Measurements from ENCODE around the gene SECISBP2.
"Not testable (repeated sequence)": the region's sequence is repeated elsewhere in the genome, so short reads cannot be mapped to it uniquely, and the experiment has no call there.

Gene SECISBP2, protein sequence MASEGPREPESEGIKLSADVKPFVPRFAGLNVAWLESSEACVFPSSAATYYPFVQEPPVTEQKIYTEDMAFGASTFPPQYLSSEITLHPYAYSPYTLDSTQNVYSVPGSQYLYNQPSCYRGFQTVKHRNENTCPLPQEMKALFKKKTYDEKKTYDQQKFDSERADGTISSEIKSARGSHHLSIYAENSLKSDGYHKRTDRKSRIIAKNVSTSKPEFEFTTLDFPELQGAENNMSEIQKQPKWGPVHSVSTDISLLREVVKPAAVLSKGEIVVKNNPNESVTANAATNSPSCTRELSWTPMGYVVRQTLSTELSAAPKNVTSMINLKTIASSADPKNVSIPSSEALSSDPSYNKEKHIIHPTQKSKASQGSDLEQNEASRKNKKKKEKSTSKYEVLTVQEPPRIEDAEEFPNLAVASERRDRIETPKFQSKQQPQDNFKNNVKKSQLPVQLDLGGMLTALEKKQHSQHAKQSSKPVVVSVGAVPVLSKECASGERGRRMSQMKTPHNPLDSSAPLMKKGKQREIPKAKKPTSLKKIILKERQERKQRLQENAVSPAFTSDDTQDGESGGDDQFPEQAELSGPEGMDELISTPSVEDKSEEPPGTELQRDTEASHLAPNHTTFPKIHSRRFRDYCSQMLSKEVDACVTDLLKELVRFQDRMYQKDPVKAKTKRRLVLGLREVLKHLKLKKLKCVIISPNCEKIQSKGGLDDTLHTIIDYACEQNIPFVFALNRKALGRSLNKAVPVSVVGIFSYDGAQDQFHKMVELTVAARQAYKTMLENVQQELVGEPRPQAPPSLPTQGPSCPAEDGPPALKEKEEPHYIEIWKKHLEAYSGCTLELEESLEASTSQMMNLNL

DNA sequence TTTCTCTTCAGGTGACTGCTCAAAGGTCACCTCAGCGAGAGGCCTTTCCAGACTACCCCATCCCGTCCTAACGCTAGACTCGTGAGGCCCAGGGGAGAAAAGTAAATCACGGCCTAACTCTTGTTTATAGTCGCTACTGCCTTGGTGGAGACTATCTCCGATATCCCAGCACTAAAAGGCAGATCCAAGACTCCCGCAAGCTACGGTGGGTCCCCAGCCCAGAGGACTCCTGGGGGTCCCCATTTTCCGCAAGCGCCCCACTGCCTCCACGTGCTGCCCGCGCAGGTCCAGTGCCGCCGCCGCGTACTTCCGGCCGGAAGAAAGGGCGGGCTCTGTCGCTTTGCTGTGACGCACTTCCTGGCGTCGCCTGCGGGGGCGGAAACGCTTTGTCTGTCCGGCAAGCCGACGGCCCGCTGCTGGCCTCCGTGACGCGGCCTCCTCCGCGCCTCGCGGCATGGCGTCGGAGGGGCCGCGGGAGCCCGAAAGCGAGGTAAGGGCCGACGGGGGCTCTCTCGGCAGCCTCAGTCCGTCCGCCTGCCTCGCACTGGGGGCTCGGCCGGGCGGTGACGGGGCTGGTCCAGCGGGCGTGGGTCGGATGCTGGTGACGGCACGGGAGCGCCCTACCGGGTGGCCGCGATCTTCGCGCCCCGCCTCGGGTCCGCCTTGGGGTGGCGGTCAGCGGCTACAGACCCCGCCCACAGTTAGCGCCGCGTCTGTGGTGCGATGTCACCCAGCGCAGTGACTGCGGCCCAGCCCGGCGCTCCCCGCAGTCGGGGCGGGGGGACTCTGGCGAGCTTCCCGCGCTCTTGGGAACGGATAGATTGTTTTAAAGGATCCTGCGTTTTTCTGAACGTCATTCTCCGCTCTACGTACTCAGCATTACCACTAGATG lies at the start of gene SECISBP2:
Gene SECISBP2, plus strand, starts transcription at position 378 of the 892 bp plus-strand sequence. Its CDS starts 77 bp downstream, at position 455.
- peak; percentile 98 for DNase-seq

DNA sequence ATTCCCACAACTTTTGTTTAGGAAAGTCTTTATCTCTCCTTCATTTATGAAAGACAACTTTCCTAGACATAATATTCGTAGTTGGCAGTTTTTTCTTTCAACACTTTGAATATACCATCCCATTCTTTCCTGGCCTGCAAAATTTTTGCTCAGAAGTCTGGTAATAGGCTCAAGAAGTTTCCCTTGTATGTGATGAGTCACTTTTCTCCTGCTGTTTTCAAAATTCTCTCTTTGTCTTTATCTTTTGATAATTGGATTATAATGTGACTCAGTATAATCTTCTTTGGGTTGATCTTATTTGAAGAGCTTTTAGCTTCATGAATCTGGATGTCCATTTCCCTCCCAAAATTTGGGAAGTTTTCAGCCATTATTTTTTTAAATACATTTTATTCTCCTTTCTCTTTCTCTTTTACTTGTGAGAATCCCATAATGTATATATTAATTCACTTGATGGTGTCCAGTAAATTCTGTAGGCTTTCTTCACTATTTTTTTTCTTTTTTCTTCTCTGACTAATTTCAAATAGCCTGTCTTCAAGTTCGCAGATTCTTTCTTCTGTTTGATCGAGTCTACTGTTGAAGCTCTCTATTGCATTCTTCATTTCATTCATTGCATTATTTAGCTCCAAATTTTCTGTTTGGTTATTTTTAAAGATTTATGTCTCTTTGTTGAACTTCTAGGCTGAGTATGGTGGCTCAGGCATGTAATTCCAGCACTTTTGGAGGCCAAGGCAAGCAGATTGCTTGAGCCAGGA lies 44.6 kb upstream of the SECISBP2 start:
- DNase-seq: no peak

DNA sequence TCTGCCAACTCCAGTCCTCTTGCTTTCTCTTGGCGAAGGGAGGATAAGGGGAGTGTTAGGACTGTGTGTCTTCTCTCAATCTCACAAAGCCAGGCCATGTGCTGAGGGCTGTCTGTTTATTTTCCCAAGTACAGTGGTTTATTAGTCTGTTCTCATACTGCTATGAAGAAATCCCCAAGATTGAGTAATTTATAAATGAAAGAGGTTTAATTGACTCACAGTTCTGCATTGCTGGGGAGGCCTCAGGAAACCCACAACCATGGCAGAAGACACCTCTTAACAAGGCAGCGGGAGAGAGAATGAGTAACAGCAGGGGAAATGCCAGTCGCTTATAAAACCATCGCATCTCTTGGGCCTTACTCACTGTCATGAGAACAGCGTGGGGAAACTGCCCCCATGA lies 43.5 kb upstream of the SECISBP2 start:
- DNase-seq: no peak

DNA sequence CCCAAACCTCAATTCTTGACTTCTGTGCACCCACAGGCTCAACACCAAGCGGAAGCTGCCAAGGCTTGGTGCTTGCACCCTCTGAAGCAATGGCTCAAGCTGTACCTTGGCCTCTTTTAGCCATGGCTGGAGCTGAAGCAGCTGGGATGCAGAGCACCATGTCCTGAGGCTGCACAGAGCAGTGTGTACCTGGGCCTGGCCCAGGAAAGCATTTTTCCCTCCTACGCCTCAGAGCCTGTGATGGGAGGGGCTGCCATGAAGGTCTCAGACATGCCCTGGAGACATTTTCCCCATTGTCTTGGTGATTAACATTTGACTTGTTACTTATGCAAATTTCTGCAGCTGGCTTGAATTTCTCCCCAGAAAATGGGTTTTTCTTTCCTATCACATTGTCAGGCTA lies 42.3 kb upstream of the SECISBP2 start:
- not testable (repeated sequence) for DNase-seq

DNA sequence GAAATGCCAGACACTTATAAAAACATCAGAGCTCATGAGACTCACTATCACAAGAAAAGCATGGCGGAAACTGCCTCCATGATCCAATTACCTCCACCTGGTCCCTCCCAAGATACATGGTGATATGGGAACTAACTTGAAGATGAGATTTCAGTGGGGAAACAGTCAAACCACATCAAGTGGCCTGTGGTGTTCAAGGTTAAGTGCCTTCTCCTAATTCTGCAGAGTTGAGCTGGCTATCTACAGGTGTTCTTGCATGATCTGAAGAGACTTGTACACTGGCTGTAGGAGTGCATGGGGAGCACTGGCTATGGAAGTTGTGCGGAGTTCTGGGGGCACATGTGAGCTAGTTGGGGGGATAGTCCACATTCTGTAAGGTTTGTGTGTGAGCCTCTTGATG lies 41.3 kb upstream of the SECISBP2 start:
- DNase-seq: no peak

DNA sequence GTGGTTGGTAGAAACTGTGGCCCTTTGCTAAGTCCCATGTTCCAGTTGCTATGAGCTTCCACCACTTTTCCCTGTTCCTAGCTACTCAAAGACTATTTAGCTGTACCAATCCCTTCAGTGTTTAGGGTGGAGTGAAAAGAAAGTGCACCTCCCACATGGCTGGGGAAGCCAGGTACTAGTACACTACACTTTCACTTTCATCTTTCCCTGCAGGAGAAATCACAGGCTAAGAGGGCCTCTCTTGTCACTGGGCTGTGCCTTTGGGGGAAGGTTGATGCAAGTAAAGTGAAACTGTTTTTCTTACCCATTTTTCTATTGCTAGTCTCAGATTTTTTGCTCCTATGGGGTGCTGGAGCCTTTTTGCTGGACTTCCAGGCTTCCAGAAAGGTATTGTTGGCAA lies 40.8 kb upstream of the SECISBP2 start:
- no peak for DNase-seq

DNA sequence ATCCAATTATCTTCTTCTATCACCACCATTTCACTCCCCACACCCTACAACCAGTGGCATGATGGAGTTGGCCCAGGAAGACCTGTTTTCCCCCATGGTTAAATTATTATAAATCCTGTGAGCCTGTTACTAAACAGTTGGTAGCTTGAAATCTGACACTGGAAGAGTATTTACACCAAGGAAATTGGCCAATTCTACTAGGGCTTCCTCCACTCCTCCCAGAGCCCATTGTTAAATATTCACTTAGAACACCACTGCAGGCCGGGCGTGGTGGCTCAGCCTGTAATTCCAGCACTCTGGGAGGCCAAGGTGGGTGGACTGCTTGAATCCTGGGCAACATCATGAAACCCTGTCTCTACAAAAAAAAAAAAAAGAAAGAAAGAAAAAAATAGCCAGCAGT lies 39.7 kb upstream of the SECISBP2 start:
- DNase-seq: no peak

DNA sequence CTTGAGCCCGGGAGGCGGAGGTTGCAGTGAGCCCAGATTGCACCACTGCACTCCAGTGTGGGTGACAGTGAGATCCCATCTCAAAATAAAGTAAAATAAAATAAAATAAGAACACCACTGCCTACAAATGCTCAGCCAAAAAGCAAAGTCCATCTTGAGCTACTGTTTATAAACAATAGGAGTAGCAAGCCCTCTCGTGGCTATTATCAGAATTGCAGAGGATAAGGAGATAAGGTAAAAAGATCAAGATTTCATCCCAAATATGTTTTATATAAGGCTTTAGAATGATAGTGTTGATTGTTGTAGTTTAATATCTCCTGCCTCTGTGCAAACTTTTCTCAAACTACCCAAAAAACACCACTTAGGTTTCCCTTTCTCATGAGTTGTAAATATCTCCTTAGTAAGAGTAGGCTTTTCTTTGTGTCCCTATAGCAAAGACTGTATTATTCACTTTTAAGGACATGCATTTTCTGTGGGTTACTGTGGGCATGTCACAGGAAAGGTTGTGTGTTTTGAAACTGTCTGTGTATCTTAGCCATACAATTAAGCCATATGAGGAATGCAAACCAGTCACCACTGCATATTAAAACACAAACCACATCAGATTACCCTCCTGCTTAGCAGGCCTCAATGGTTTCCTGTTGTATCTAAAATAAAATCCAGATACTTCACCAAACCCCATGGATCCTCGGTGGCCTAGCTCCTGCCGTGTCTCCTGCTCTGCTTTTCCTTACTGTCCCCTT lies 39.1 kb upstream of the SECISBP2 start:
- DNase-seq: no peak

DNA sequence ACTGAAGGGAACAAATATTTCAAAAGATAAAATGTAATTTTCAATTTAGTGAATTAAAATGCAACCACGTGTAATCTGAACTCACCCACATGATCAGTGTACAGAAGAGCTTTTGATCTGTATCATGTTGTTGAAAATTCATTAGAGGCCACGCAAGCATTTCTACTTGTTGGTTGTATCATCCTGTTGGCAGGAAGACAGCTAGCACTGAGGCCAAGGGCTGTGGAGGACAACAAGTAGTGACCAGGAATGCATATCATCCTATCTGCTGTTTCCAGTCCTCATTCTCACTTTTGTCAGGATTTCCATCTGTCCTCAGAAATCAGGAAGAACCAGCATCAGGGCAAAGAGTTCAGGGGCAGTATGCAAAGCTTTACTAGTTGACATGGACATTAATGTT lies 37.2 kb upstream of the SECISBP2 start:
- no peak for DNase-seq

DNA sequence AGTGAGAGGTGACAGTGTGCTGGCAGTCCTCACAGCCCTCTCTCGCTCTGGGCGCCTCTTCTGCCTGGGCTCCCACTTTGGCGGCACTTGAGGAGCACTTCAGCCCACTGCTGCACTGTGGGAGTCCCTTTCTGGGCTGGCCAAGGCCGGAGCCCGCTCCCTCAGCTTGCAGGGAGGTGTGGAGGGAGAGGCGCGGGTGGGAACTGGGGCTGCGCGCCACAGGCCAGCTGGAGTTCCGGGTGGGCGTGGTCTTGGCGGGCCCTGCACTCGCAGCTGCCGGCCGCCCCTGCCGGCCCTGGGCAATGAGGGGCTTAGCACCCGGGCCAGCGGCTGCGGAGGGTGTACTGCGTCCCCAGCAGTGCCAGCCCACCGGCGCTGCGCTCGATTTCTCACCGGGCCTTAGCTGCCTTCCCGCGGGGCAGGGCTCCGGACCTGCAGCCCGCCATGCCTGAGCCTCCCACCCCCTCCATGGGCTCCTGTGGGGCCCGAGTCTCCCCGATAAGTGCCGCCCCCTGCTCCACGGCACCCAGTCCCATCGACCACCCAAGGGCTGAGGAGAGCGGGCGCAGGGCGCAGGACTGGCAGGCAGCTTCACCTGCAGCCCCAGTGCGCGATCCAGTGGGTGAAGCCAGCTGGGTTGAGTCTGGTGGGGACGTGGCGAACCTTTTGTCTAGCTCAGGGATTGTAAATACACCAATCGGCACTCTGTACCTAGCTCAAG lies 35.9 kb upstream of the SECISBP2 start:
- DNase-seq: not testable (repeated sequence)

DNA sequence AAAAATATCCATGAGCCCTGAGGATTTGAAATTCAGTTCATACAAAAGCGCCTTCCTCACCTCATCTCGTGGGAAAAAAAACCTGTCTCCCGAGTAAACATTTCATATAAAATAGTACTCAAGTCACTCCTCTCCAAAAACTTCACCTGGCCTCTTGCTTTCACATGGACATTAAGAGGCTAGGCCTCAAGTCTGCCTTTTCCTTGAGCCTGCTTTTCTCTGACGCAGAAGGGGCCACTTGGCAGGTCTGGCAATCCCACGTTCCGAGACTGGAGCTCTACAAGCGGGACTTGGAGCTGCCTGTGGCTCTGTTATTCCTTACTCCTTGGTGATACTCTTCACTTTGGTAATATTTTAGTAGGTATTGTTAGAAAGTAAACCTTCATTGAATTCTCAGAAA lies 34.2 kb upstream of the SECISBP2 start:
- no peak for DNase-seq

DNA sequence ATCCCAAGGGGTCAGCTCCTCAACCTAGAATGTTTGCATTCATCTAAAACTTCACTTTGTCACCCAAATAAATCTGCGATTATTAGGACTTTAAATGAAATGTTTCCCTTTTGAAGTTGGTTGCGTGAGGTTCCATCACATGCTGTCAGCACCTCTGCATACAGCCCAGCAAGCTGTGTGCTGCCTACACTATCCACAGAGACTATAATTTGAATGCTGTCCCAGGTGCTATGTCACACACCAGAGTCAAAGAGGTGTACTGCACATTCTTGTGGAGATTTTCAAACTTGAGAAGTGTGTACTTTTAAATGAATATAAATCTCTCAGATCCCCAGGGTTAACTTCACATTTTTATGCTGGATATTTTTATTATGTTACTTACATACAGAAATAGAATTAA lies 26.6 kb upstream of the SECISBP2 start:
- DNase-seq: no peak

DNA sequence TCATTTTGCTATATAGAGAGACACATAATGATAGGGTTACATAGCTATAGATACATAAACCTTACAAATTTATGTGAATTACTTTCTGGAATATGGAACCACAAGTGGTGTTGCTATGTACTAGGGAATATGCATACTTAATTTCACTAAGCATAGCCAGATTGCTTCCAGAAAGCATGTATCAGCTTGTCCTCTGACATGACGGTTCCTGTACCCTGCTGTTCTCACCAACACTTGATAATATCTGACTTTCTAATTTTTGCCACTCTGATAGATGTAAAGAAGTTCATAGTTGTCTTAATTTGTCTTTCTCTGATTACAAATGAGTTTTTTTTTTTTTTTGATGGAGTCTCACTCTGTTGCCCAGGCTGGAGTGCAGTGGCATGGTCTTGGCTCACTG lies 25.3 kb upstream of the SECISBP2 start:
- DNase-seq: no peak

DNA sequence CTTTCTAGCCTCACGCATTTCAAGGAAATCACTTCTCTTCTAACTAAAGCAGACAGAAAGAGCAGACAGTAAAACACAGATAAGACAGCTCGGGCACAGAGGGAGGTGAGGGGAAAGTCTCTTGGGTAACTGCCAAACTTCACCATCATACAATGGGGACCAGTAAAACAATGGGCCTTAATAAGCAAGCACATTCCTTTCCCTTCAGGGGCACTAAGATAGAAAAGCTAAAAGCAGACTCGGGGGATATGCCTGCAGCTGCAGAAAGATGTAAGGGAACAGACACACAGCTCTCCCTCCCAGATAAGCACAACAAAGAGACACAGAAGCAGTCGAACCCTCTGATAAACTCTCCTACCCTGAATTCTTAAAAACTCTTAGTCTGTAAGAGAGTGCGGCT lies 22.9 kb upstream of the SECISBP2 start:
- no peak for DNase-seq

DNA sequence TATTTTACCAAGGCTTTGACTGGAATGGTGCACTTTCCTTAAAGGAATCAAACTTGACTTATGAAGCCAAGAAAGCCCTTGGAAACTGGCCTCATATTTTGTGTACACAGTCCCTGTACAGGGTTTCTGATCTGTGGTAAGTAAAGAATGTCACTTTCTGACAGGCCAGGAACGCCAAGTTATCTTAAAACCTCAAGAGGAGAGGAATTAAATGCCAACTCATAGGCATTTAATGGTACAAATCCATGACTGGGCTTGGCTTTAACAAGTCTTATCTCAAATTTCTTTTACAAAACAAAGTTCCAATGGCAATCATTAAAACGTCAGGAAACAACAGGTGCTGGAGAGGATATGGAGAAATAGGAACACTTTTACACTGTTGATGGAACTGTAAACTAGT lies 16.3 kb upstream of the SECISBP2 start:
- DNase-seq: not testable (repeated sequence)

DNA sequence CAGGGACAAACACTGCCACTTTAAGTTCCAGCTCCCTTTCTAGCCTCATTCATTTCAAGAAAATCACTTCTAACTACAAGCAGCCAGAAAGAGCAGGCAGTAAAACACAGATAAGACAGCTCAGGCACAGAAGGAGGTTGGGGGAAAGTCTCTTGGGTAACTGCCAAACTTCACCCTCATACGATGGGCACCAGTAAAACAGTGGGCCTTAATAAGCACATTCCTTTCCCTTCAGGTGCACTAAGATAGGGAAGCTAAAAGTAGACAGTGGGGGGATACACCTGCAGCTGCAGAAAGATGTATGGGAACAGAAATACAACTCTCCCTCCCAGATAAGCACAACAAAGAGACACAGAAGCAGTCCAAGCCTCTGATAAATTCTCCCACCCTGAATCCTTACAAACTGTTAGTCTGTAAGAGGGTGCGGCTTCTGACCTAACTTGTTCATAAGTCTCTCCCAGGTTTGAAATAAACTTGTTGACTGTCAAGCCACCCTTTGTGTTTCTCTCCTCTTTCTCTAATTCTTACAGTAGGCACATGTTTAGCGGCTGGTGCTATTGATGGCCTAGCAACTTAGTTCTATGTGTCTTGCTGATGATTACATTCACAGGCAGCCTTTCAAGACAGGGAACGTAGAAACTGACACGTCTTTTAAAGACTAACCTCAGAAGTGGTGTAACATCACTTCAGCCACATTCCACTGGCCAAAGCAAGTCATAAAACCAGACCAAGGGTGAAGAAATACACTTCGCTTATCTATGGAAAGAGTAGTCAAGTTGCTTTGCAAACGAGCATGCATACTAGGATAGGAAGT lies 14.1 kb upstream of the SECISBP2 start:
- no peak for DNase-seq

DNA sequence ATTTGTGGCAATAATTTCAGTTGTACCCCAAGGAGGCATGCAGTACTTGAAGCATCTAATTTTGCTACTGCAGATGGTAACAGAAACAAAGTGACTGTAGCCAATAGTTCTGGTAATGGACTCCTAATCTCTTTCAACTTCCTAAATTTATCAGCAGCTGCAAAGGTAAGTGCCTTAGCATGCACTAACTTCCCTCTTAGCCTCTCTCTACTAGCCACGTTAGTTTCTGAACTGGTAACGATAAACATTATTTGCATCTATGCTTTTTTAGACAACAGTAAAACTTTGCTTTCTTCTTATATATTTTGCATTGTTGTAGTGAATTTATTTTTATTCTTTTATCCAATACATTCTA lies 13.5 kb upstream of the SECISBP2 start:
- no peak for DNase-seq

DNA sequence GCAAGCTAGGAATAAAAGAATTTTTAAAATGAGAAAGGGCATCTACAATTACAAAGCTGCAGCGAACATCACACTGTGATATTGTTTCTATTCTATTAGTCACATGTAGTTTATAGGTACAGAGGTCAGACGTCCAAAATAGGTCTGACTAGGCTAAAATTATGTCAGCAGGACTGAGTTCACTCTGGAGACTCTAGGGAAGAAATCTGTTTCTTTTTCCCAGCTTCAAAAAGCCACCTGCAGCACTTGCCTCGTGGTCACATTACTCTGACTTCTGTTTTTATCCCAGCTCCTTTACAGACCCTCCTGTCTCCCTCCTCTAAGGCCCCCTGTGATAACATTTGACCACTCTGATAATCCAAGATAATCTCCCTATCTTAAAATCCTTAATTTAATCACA lies 12.4 kb upstream of the SECISBP2 start:
- no peak for DNase-seq

DNA sequence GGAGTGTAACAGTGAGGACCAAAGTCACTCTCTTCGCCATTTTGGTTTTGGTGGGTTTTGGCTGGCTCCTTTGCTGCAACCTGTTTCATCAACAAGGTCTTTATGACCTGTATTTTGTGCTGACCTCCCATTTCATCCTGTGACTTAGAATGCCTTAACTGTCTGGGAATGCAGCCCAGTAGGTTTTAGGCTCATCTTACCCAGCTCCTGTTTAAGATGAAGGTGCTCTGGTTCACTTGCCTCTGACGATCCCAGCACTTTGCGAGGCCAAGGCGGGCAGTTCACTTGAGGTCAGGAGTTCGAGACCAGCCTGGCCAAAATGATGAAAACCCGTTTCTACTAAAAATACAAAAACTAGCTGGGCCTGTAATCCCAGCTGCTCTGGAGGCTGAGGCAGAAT lies 9.1 kb upstream of the SECISBP2 start:
- DNase-seq: no peak

All from activated effector memory CD4-positive, alpha-beta T cell treated with anti-CD3 and anti-CD28 coated beads, Interleukin-2, amount 50 U/mL, for 16 hours (primary cell).